GM23338 (cell line): Measurements from ENCODE around the gene STAU1. TPM values are rescaled to one million over a fixed set of nuclear protein-coding genes. Genes with fewer than 3 reads are reported as not detected.

Experiments
- ATAC-seq: fragments of 200-7000 bp; cut with Tn5 transposase; 3 replicates; pipeline ENCODE4 v1.9.1; 2020
- DNase-seq: peaks from one replicate; pipeline ENCODE4 v3.0.0-alpha.2; 2015; ENCODE audit warnings: low spot score
- H2AFZ ChIP-seq: fragments of 200-600 bp; sonication (generic); 2 replicates; pipeline ENCODE4 v1.8.0; 2016; ENCODE audit warnings: antibody characterized with exemption, mild to moderate bottlenecking, moderate library complexity
- H3F3A ChIP-seq: fragments of 200-600 bp; sonication (generic); replicated peaks from 2 replicates; pipeline ENCODE4 v1.8.0; 2017; ENCODE audit warnings: antibody characterized with exemption, mixed run types, low read depth
- H3K27ac ChIP-seq: fragments of 200-600 bp; sonication (generic); 2 replicates; pipeline ENCODE4 v1.6.1; 2016; ENCODE audit warnings: low read depth
- H3K27me3 ChIP-seq: fragments of 200-600 bp; sonication (generic); 2 replicates; pipeline ENCODE4 v1.8.0; 2016; ENCODE audit warnings: mild to moderate bottlenecking, mixed run types, moderate library complexity; ENCODE audit not compliant: insufficient read depth
- H3K36me3 ChIP-seq: fragments of 200-600 bp; sonication (generic); 2 replicates; pipeline ENCODE4 v1.8.0; 2016; ENCODE audit warnings: mild to moderate bottlenecking; ENCODE audit not compliant: insufficient read depth
- H3K4me1 ChIP-seq: fragments of 200-600 bp; sonication (generic); 2 replicates; pipeline ENCODE4 v1.8.0; 2016; ENCODE audit warnings: mild to moderate bottlenecking, moderate library complexity; ENCODE audit not compliant: insufficient read depth
- H3K4me2 ChIP-seq: fragments of 200-600 bp; sonication (generic); 2 replicates; pipeline ENCODE4 v1.7.1; 2017; ENCODE audit warnings: mixed run types
- H3K4me3 ChIP-seq: fragments of 200-600 bp; sonication (generic); 2 replicates; pipeline ENCODE4 v1.6.1; 2016; ENCODE audit warnings: mixed run types
- H3K79me2 ChIP-seq: fragments of 200-600 bp; sonication (generic); replicated peaks from 2 replicates; pipeline ENCODE4 v1.8.0; 2017; ENCODE audit warnings: mild to moderate bottlenecking; ENCODE audit not compliant: insufficient read depth
- H3K9me2 ChIP-seq: fragments of 200-600 bp; sonication (generic); 2 replicates; pipeline ENCODE4 v1.8.0; 2017; ENCODE audit not compliant: insufficient read depth
- H4K20me1 ChIP-seq: fragments of 200-600 bp; sonication (generic); replicated peaks from 2 replicates; pipeline ENCODE4 v1.8.0; 2017; ENCODE audit warnings: mild to moderate bottlenecking; ENCODE audit not compliant: insufficient read depth
- H3K27ac Mint-ChIP-seq: 2 replicates; pipeline ENCODE4 v1.8.0; 2020; ENCODE audit warnings: inconsistent platforms, mild to moderate bottlenecking, moderate library complexity, mixed read lengths
- H3K27me3 Mint-ChIP-seq: 3 replicates; pipeline ENCODE4 v1.8.0; 2022; ENCODE audit warnings: low read depth, mild to moderate bottlenecking, moderate library complexity, mixed read lengths, inconsistent platforms; ENCODE audit not compliant: insufficient read depth, poor library complexity
- H3K36me3 Mint-ChIP-seq: 3 replicates; pipeline ENCODE4 v1.8.0; 2021; ENCODE audit warnings: low read depth, mild to moderate bottlenecking, inconsistent platforms, moderate library complexity, mixed read lengths
- H3K4me1 Mint-ChIP-seq: 3 replicates; pipeline ENCODE4 v1.8.0; 2020; ENCODE audit warnings: mild to moderate bottlenecking, inconsistent platforms, mixed read lengths
- H3K4me3 Mint-ChIP-seq: 3 replicates; pipeline ENCODE4 v1.8.0; 2021; ENCODE audit warnings: moderate library complexity, mild to moderate bottlenecking, inconsistent platforms, mixed read lengths
- H3K9me3 Mint-ChIP-seq: 3 replicates; pipeline ENCODE4 v1.8.0; 2020; ENCODE audit warnings: moderate library complexity, mild to moderate bottlenecking, inconsistent platforms, mixed read lengths
- CREB1 ChIP-seq: fragments of 250-450 bp; sonication (Bioruptor Pico); IDR thresholded peaks from 2 replicates; pipeline ENCODE4 v1.5.0; 2020; ENCODE audit warnings: low read depth, mild to moderate bottlenecking, moderate library complexity
- EZH2phosphoT487 ChIP-seq: fragments of 200-600 bp; sonication (generic); IDR thresholded peaks from one replicate; pipeline ENCODE4 v1.8.1; 2018; ENCODE audit warnings: antibody characterized with exemption; ENCODE audit not compliant: unreplicated experiment
- JUNB ChIP-seq: IDR thresholded peaks from one replicate; pipeline ENCODE4 v1.6.1; 2016; ENCODE audit warnings: antibody characterized with exemption; ENCODE audit not compliant: unreplicated experiment
- NANOG ChIP-seq: IDR thresholded peaks from 2 replicates; pipeline ENCODE4 v1.6.1; 2016; ENCODE audit warnings: antibody characterized with exemption, borderline replicate concordance
- ZNF114 ChIP-seq: fragments of 250-450 bp; sonication (Bioruptor Pico); IDR thresholded peaks from 2 replicates; pipeline ENCODE4 v1.5.0; 2020; ENCODE audit warnings: mild to moderate bottlenecking, moderate library complexity
- ZNF331 ChIP-seq: fragments of 250-450 bp; sonication (Bioruptor Pico); IDR thresholded peaks from 2 replicates; pipeline ENCODE4 v1.5.0; 2020; ENCODE audit warnings: low read depth, mild to moderate bottlenecking, moderate library complexity
- polyA plus RNA-seq: library from polyadenylated mRNA; unstranded; fragments of >200 nt; fragmentation: Nextera tagmentation; extraction: Ambion mirVana; gene quantifications from 2 replicates; pipeline ENCODE4 v1.2.1, GENCODE V29; 2016
- total RNA-seq: library from RNA; depleted of rRNA; stranded (reverse); fragments of >200 nt; shearing (Covaris generic); gene quantifications from 2 replicates; pipeline ENCODE4 v1.2.3, GENCODE V29; 2014
- TF ChIP-seq, protein P1 (sequence below): fragments of 250-450 bp; sonication (Bioruptor Pico); IDR thresholded peaks from 2 replicates; pipeline ENCODE4 v1.5.0; 2020; ENCODE audit warnings: mild to moderate bottlenecking, moderate library complexity
- TF ChIP-seq, protein P2 (sequence below), 2 experiments: fragments of 200-600 bp in 1 of 2; sonication (generic) in 1 of 2; conservative IDR thresholded peaks; 2 replicates each; pipeline versions ENCODE4 v1.5.1 to v1.6.1; 2016 to 2017; ENCODE audit warnings: antibody characterized with exemption in 2 of 2, low read depth in 2 of 2, mild to moderate bottlenecking in 2 of 2, moderate library complexity in 1 of 2

Gene STAU1
- total and polyA plus RNA-seq, 2 experiments from 2014 or later = 102 TPM

DNA sequence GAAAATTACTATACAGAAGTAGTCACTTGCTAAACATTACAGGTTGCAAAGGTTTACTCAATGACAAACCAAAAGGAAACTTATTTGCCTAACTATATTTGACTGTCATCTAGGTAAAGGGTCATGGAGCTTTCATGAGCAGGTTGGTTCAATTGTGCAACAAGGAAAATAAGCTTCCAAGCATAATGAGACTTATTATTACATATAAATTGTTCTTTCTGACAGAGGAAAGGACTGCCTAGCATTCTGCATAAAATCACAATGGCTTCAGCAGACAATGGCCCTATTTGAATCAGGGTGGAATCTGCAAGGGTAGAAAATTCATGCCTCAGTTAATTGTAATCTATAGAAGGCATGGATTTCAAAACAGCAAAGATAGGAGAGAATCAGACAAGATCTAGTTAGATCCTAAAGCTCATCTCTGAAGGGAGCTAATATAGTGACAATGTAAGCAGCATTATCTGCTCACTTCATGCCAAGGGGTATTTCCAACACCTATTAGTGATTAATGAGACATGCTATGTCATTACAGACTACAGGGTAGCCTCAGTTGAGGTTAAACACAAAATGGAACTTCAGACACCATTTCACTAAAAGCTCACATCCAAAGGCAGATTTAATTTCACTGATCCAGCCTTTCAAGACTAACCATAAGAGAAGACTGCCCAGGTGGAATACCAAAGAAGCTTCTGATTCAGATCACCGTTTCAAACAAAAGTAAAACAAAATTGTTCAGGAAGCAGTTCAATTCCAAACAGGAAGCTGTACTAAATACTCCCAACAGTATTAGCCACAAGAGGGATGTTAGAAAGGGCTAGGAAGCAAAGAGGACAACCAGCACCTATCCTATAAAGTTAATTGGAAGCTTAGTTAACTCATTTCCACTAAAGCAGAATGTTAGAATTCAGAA, 8.5 kb downstream of the STAU1 start:
- H3K27me3 ChIP-seq = no peaks in the 10 kb centered on the region
- H3K9me3 Mint-ChIP-seq = no peaks in the 10 kb centered on the region
- H3K36me3 ChIP-seq = peaks cover 5% of the 10 kb centered on the region; the same call in 1 of the 2 replicates
- peaks cover 3% of the 10 kb centered on the region for H3K4me1 ChIP-seq
- no peak overlapping the region for H3K4me3 Mint-ChIP-seq
- H3F3A ChIP-seq = no peaks in the 10 kb centered on the region
- peaks cover 20% of the 10 kb centered on the region; the same call in 2 of the 3 replicates for H3K4me1 Mint-ChIP-seq
- TF ChIP-seq ZNF114 (CRISPR knock-in tag) (no peak), NANOG (no peak), JUNB (no peak), ZNF331 (no peak), EZH2phosphoT487 (no peak), CREB1 (no peak)
- TF ChIP-seq, protein P1, sequence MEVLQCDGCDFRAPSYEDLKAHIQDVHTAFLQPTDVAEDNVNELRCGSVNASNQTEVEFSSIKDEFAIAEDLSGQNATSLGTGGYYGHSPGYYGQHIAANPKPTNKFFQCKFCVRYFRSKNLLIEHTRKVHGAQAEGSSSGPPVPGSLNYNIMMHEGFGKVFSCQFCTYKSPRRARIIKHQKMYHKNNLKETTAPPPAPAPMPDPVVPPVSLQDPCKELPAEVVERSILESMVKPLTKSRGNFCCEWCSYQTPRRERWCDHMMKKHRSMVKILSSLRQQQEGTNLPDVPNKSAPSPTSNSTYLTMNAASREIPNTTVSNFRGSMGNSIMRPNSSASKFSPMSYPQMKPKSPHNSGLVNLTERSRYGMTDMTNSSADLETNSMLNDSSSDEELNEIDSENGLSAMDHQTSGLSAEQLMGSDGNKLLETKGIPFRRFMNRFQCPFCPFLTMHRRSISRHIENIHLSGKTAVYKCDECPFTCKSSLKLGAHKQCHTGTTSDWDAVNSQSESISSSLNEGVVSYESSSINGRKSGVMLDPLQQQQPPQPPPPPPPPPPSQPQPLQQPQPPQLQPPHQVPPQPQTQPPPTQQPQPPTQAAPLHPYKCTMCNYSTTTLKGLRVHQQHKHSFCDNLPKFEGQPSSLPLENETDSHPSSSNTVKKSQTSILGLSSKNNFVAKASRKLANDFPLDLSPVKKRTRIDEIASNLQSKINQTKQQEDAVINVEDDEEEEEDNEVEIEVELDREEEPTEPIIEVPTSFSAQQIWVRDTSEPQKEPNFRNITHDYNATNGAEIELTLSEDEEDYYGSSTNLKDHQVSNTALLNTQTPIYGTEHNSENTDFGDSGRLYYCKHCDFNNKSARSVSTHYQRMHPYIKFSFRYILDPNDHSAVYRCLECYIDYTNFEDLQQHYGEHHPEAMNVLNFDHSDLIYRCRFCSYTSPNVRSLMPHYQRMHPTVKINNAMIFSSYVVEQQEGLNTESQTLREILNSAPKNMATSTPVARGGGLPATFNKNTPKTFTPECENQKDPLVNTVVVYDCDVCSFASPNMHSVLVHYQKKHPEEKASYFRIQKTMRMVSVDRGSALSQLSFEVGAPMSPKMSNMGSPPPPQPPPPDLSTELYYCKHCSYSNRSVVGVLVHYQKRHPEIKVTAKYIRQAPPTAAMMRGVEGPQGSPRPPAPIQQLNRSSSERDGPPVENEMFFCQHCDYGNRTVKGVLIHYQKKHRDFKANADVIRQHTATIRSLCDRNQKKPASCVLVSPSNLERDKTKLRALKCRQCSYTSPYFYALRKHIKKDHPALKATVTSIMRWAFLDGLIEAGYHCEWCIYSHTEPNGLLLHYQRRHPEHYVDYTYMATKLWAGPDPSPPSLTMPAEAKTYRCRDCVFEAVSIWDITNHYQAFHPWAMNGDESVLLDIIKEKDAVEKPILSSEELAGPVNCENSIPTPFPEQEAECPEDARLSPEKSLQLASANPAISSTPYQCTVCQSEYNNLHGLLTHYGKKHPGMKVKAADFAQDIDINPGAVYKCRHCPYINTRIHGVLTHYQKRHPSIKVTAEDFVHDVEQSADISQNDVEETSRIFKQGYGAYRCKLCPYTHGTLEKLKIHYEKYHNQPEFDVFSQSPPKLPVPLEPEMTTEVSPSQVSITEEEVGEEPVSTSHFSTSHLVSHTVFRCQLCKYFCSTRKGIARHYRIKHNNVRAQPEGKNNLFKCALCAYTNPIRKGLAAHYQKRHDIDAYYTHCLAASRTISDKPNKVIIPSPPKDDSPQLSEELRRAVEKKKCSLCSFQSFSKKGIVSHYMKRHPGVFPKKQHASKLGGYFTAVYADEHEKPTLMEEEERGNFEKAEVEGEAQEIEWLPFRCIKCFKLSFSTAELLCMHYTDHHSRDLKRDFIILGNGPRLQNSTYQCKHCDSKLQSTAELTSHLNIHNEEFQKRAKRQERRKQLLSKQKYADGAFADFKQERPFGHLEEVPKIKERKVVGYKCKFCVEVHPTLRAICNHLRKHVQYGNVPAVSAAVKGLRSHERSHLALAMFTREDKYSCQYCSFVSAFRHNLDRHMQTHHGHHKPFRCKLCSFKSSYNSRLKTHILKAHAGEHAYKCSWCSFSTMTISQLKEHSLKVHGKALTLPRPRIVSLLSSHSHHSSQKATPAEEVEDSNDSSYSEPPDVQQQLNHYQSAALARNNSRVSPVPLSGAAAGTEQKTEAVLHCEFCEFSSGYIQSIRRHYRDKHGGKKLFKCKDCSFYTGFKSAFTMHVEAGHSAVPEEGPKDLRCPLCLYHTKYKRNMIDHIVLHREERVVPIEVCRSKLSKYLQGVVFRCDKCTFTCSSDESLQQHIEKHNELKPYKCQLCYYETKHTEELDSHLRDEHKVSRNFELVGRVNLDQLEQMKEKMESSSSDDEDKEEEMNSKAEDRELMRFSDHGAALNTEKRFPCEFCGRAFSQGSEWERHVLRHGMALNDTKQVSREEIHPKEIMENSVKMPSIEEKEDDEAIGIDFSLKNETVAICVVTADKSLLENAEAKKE = no peak
- TF ChIP-seq, protein P2, sequence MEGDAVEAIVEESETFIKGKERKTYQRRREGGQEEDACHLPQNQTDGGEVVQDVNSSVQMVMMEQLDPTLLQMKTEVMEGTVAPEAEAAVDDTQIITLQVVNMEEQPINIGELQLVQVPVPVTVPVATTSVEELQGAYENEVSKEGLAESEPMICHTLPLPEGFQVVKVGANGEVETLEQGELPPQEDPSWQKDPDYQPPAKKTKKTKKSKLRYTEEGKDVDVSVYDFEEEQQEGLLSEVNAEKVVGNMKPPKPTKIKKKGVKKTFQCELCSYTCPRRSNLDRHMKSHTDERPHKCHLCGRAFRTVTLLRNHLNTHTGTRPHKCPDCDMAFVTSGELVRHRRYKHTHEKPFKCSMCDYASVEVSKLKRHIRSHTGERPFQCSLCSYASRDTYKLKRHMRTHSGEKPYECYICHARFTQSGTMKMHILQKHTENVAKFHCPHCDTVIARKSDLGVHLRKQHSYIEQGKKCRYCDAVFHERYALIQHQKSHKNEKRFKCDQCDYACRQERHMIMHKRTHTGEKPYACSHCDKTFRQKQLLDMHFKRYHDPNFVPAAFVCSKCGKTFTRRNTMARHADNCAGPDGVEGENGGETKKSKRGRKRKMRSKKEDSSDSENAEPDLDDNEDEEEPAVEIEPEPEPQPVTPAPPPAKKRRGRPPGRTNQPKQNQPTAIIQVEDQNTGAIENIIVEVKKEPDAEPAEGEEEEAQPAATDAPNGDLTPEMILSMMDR (conservative IDR thresholded peaks at IDR 0.05; ENCODE audit: low read depth in 2 of 2) = no peak
- no peak overlapping the region for H2AFZ ChIP-seq
- H3K36me3 Mint-ChIP-seq = peaks cover 18% of the 10 kb centered on the region
- DNase-seq = no peak
- H3K27ac ChIP-seq = 0 out of 2 replicates have a peak overlapping the region, but pooled peaks have one; percentile 2
- H3K27ac Mint-ChIP-seq = 0 out of 2 replicates have a peak overlapping the region, but pooled peaks have one; percentile 6
- peaks cover 66% of the 10 kb centered on the region for H4K20me1 ChIP-seq
- H3K9me2 ChIP-seq = no peaks in the 10 kb centered on the region
- H3K27me3 Mint-ChIP-seq = peaks cover 4% of the 10 kb centered on the region
- ATAC-seq = no peak
- no peak overlapping the region for H3K4me3 ChIP-seq
- no peak overlapping the region for H3K4me2 ChIP-seq
- peaks cover 99% of the 10 kb centered on the region for H3K79me2 ChIP-seq
